ENCODE data around the gene CFAP299.

GRCh38 chr4:80507077-80507476 is 171.5 kb downstream of the CFAP299 start:
- TF ChIP-seq CTCF (IDR thresholded peaks at IDR 0.05; ENCODE audit: low read depth, low read length, poor library complexity, severe bottlenecking) (no peak), EZH2phosphoT487 (IDR thresholded peaks at IDR 0.05; ENCODE audit: borderline replicate concordance, low read length) (no peak)

Measured in DOHH2 (cell line).